ENCODE results near the gene ZNF296. TPM values are rescaled to one million over a fixed set of nuclear protein-coding genes. Genes with fewer than 3 reads are reported as not detected.

Gene ZNF296
- polyA plus RNA-seq, 1 donor (not counting 4 experiments of a cell fraction or from before 2014, with no cell fraction given) = 0.25 TPM

DNA sequence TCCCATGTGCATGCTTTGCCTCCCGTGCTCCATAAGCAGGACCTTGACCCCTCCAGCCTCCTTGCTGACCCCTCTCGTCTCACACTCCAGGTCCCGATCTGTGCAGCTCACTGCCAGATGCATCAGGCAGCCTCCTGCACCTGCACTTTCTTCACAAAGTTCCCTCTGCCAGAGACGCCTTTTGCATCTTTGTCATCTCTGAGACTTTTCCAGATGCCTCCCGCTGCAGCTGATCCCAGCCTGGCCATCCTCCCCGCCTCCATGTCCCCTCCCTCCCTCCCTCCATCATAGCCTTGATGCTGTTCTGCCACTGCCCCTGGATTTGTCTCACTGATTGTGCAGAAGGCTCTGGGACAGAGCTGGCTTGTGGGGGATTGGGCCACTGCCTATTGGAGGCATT, 46.6 kb upstream of the ZNF296 start:
- no peak overlapping the region for H3K27ac ChIP-seq (ENCODE audit: control insufficient read depth, insufficient read depth, low read length)
- H4K20me1 ChIP-seq (ENCODE audit: control insufficient read depth, extremely low read depth, insufficient read depth, low read length) = peaks cover 21% of the 10 kb centered on the region
- no peaks in the 10 kb centered on the region for H3K9me3 ChIP-seq (ENCODE audit: control insufficient read depth, low read depth, low read length)
- H3K9ac ChIP-seq (ENCODE audit: control insufficient read depth, extremely low read depth, insufficient read depth, low read length) = no peak overlapping the region
- dilution Hi-C loops (cut with MboI; ENCODE audit: extremely low pct_ligation_motif_present, low sequenced_read_pairs) = no loop called here
- H3K4me2 ChIP-seq (ENCODE audit: control insufficient read depth, extremely low read depth, insufficient read depth, low read depth, low read length) = no peak overlapping the region
- no peak for FAIRE-seq
- H3K27me3 ChIP-seq (ENCODE audit: control insufficient read depth, extremely low read depth, insufficient read depth, low read length) = no peaks in the 10 kb centered on the region
- H3K79me2 ChIP-seq (ENCODE audit: control insufficient read depth, insufficient read depth, low read length) = peaks cover 51% of the 10 kb centered on the region
- no peak overlapping the region for H3K4me3 ChIP-seq (ENCODE audit: control insufficient read depth in 2 of 3, extremely low read depth in 1 of 3, insufficient read depth in 2 of 3, low read depth in 1 of 3, low read length in 3 of 3)
- H3K36me3 ChIP-seq (ENCODE audit: control insufficient read depth in 2 of 2, extremely low read depth in 1 of 2, insufficient read depth in 2 of 2, low read length in 2 of 2) = peaks cover 0 to 2% of the 10 kb centered on the region in 2 experiments
- TF ChIP-seq, protein P1, sequence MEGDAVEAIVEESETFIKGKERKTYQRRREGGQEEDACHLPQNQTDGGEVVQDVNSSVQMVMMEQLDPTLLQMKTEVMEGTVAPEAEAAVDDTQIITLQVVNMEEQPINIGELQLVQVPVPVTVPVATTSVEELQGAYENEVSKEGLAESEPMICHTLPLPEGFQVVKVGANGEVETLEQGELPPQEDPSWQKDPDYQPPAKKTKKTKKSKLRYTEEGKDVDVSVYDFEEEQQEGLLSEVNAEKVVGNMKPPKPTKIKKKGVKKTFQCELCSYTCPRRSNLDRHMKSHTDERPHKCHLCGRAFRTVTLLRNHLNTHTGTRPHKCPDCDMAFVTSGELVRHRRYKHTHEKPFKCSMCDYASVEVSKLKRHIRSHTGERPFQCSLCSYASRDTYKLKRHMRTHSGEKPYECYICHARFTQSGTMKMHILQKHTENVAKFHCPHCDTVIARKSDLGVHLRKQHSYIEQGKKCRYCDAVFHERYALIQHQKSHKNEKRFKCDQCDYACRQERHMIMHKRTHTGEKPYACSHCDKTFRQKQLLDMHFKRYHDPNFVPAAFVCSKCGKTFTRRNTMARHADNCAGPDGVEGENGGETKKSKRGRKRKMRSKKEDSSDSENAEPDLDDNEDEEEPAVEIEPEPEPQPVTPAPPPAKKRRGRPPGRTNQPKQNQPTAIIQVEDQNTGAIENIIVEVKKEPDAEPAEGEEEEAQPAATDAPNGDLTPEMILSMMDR (optimal IDR thresholded peaks at IDR 0.05 in 1 of 3, IDR thresholded peaks at IDR 0.05 in 1 of 3, conservative IDR thresholded peaks at IDR 0.05 in 1 of 3; ENCODE audit: extremely low read depth in 1 of 3, insufficient read depth in 2 of 3, low read length in 3 of 3) = no peak
- TF ChIP-seq EZH2 (IDR thresholded peaks at IDR 0.05; ENCODE audit: low read length) = no peak
- H3K4me1 ChIP-seq (ENCODE audit: control insufficient read depth, extremely low read depth, insufficient read depth, low read length) = peaks cover 18% of the 10 kb centered on the region
- no peak for DNase-seq (ENCODE audit: low read depth, low spot score)
- peaks cover 4% of the 10 kb centered on the region for H3K9me1 ChIP-seq (ENCODE audit: control insufficient read depth, extremely low read depth, insufficient read depth, low read length)
- H2AFZ ChIP-seq (ENCODE audit: control insufficient read depth, low read length) = no peak overlapping the region

DNA sequence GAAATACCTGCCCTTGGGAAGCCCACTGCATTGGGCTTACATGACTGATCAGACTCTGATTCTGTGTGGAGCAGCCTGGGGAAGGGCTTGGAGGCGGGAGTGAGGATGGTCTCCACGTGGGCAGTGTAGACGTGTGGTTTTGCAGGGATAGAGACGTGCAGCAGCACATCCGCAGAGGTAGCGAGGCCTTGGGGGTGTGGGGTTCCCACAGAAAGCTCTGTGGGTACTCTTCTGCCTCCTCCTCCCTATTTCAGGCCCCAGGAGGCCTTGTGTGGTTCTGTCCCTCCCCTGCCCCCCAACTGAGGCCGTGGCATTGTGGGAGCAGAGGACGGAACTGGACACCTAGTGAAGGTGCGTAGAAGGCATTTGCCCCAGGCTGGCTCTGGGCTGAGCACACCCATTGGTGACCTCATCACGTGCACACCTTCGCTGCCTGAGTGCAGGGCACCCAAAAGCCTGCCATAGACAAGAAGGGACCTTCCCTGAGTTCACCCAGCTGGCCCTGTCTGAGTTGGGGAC, 45.6 kb upstream of the ZNF296 start:
- Histone ChIP-seq H3K9me1 (ENCODE audit: control insufficient read depth, extremely low read depth, insufficient read depth, low read length) (peaks cover 4% of the 10 kb centered on the region), H3K9ac (ENCODE audit: control insufficient read depth, extremely low read depth, insufficient read depth, low read length) (no peak overlapping the region), H2AFZ (ENCODE audit: control insufficient read depth, low read length) (no peak overlapping the region), H3K4me1 (ENCODE audit: control insufficient read depth, extremely low read depth, insufficient read depth, low read length) (peaks cover 18% of the 10 kb centered on the region), H3K4me3 (ENCODE audit: control insufficient read depth in 2 of 3, extremely low read depth in 1 of 3, insufficient read depth in 2 of 3, low read depth in 1 of 3, low read length in 3 of 3) (no peak overlapping the region), H3K9me3 (ENCODE audit: control insufficient read depth, low read depth, low read length) (no peaks in the 10 kb centered on the region), H3K27ac (ENCODE audit: control insufficient read depth, insufficient read depth, low read length) (no peak overlapping the region), H3K27me3 (ENCODE audit: control insufficient read depth, extremely low read depth, insufficient read depth, low read length) (no peaks in the 10 kb centered on the region), H3K79me2 (ENCODE audit: control insufficient read depth, insufficient read depth, low read length) (peaks cover 49% of the 10 kb centered on the region), H4K20me1 (ENCODE audit: control insufficient read depth, extremely low read depth, insufficient read depth, low read length) (peaks cover 21% of the 10 kb centered on the region), H3K4me2 (ENCODE audit: control insufficient read depth, extremely low read depth, insufficient read depth, low read depth, low read length) (no peak overlapping the region), H3K36me3 (ENCODE audit: control insufficient read depth in 2 of 2, extremely low read depth in 1 of 2, insufficient read depth in 2 of 2, low read length in 2 of 2) (peaks cover 0 to 2% of the 10 kb centered on the region in 2 experiments)
- TF ChIP-seq, protein P1 (optimal IDR thresholded peaks at IDR 0.05 in 1 of 3, IDR thresholded peaks at IDR 0.05 in 1 of 3, conservative IDR thresholded peaks at IDR 0.05 in 1 of 3; ENCODE audit: extremely low read depth in 1 of 3, insufficient read depth in 2 of 3, low read length in 3 of 3) = no peak
- TF ChIP-seq EZH2 (IDR thresholded peaks at IDR 0.05; ENCODE audit: low read length) = no peak
- FAIRE-seq = no peak
- dilution Hi-C loops (cut with MboI; ENCODE audit: extremely low pct_ligation_motif_present, low sequenced_read_pairs) = no loop called here
- DNase-seq (ENCODE audit: low read depth, low spot score) = no peak

All from keratinocyte (primary cell).